Medulla oblongata (tissue), 1 donor: ENCODE results near the gene CACNA2D3.
"Not testable (repeated sequence)": the region's sequence is repeated elsewhere in the genome, so short reads cannot be mapped to it uniquely, and the experiment has no call there.

Experiments used
- DNase-seq: peaks from one replicate; pipeline ENCODE4 v3.0.0-alpha.2; 2015; ENCODE audit errors: extremely low spot score

The CACNA2D3 gene

DNA sequence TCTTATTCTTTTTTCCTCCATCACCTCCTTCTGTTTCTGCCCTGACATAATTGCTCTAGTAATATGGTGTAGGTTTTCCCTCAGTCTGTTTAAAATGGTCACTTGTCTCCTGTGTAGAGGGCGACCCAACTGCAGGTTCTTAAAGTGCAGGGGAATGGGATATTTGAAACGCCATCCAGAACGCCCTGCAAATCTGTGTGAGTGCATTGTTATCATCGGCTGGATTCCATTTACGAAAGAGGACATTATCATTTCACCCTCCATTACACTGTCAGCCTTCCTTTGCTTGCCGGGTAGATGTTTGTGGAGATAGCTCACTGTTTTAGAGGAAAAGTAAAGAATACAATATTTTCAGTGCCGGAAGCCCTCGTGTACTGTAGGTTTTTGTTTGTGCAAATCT, 451.5 kb downstream of the CACNA2D3 start:
- no peak for DNase-seq

DNA sequence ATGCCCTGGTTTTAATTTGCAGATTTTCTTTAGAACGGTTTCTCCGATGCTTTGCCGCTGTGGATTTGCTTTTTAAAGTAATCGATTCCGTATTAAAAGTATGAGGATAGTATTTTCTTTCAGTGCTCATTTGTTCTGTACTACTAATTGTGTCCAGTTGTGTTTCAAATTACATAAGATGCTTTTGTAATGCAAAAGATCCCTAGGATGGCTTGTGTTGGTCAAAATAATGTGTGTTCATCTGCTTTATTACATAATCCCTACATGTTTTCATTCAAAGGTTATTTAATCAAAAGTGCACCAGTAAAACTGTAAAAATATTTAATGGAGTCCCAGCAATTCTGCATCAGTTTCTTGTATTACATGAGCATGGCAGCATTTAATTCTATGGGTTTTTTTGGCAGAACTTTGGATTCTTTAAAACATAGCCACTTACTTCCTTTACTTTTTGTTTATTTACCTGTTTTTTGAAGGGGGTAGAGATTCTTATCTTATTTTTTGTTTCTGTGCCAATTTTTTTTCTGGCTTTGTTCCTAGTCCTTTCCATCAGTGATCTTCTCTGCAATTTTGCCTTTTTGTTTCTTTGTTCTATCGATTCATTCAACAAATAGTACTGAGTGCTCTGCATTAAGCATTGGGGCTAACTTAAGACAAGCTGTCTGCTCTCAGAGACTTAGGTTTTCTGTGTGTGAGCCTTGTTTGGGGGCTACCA, 452.7 kb downstream of the CACNA2D3 start:
- DNase-seq, result no peak

DNA sequence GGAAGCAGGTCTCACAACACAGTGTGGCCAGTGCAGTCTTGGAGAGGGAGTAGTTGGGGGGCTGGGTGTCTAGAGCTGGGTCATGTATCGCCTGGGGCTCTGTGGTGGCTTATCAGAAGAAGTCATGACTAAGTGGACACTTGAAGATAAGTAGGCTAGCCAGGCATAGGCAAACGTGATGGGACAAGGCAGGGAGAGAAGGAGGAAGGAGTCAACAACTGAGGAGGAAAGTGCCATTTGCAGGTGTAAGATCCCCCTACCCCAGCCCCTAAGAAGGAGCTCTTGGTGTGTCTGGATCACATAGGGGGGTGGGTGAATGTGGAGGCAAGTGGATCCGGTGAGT, 453.2 kb downstream of the CACNA2D3 start:
- DNase-seq, result no peak

DNA sequence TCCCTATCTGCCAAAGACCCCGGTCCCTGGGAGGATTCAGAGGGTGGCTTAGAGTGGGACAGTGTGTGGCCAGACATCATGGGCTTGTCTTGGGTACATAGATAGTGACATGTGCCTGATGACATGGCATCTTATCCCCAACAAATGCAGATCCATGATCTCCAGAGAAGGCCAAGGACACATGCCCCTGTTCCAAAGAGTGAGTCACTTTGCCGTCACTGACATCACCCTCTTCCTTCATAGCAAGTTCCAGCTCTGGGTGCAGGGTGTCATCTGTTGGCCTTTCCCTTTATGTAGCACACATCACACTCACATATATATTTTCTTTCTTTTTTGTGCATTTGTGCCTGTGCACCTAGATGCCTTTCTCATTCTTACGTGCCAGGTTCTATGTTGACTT, 455.0 kb downstream of the CACNA2D3 start:
- DNase-seq, result no peak

DNA sequence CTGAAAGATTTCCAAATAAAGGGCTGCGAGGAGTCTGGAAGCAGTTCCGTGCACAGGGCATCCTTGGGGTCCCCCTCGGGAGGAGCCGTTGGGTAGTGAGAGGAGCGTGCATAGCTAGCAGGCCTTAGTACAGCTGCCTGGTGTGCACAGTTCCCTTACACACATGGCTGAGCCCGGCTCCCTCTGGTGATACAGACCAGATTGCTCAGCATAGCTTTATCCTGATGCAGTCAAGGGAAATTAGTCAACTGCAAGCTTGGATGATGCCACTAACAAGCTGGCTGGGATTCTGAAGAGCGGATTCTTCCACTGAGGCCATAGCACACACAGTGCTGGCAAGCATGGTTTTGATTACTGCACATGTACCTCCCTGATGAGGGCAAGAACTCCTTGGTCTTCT, 456.1 kb downstream of the CACNA2D3 start:
- no peak for DNase-seq

DNA sequence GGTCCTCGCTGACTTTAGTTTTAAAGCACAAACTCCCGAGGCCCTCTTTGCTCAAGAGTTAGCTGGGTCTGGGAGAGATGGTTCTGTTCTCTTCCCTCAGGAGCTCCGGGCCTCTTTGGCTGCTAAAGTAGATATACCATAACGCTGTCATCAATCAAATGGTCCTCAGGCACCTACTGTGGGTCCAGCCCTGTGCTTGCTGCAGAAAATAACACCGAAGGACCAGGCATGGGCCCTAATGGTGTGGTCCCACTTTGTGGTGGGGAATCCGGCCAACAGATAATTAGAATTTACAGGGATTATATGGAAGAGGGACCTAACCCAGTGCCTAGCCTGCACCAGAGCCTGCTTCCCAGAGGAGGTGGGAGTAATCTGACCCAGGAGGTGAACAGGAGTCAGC, 458.1 kb downstream of the CACNA2D3 start:
- DNase-seq, result no peak

DNA sequence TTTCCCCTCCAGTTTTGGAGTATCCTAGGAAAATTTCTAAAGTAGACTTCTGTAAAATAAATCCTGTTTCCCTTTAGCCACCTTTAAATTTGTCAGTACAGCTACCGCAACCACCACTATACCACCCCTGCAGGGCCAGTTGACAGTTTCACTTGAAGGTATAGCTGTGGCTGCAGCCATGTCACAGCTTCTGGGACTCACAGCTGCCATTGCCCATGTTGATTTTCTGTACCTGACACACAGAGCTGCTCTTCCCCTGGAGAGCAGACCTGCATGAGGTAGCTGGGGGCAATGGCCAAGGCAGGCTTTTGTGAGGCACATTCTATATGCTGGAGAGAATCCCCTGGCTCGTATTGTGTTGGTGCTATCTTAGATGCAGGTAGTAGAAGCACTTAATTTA, 460.1 kb downstream of the CACNA2D3 start:
- DNase-seq, result no peak

DNA sequence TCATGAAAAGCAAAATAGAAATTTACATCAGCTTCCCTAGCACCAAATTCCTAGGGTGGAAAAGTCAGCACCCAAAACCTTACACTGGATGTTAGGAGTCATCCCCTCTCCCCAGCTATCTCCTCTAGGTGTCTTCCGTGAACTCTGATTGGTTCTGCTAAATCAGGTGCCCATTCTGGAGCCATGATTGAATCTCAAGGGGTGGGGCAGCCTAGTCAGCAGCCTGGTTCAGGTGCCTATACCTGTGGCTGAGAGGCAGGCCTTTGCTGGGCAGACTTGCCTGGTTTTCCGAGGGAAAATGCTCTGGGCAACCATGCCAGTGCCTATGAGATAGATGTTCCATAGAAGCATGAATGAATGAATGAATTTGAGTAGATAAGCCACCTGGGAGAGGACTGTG, 468.8 kb downstream of the CACNA2D3 start:
- no peak for DNase-seq

DNA sequence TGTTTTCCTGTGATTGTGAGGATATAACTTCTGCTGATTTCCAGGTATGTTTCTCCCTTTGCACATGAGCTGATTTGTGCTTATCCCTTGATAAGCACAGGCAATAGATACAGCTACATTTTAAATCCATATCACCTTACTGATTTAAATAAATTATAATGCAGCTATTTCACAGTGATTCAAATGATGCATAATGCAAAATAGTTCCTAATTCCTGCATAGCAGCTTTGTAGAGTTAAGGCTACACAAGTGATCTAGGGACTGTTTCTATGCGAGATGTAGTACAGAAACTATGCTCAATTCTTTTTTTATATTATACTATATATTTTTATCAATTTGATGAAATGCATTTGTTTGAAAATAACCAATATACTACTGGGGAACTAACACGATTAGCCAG, 471.3 kb downstream of the CACNA2D3 start:
- DNase-seq, result no peak

DNA sequence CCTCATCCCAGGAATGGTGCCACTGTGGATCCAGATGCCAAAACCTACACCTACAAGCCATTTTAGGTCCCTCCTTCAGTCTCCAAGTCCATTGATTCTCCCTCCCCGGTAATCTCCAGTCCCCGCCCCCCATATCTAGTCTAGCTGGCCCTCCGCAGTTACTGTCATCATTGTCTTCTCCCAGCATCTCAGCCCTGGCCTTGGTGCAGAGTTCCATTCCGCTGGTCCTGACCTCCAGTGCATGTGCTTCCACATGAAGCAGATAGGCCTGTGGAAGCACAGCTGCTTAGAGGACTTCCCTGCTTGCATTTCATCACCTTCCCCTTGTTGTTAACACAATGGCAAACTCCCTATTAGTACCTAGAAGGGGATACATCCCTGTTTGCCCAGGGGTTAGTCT, 473.7 kb downstream of the CACNA2D3 start:
- DNase-seq, result no peak

DNA sequence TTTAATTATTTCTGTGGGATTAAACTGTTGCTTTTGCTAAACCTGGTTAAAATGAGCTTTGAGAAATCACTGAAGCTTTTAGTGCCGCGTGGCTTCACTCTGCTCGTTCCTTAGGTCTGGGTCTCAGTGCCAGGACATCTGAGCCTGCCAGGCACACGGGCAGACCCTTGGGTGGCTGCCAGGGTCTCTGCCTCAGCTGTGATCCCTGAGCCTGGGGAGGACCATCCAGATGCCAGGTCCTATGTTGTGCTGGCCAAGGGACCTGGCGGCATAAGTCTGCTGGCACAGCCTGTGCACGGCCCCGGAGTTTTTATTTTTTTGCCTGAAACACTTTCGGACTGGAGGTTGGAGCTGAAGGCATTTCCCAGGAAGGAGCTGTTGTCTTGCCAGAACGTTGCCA, 477.4 kb downstream of the CACNA2D3 start:
- DNase-seq, result peak; percentile 66

DNA sequence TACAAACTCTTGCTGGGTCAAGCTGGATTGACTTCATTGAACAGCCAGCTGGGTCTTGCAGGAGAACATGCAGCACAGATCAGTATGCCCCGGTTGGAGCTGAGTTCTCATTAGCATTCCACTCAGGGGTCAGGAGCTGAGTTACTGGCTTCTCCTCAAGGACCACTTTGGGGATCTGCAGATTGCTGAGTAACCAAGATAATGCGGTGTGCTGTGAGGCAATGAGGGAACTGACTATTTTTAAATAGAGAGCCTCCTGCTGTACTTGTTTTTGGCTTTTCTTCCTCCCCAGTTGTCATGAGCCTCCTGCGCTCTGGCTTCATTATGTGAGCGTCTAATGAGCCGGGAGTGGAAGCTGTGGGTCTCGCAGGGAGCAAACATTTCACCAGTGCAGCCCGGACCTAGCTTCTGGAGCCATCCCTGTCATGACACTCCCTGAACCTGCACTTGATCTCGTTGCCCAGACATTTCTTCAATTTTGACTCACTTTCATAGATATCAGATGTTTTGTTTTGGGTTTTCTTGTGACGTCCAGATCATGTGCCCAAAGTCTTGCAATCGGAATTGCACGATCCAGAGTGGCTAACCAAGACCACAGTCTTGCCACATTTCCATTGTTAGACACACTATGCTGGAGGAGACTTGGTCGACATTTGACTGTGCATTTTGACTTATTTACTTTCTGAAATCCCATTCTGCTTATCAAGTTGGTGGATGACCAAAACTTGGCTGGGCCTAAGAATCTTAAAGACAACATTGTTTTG, 478.3 kb downstream of the CACNA2D3 start:
- peak; percentile 45 for DNase-seq

DNA sequence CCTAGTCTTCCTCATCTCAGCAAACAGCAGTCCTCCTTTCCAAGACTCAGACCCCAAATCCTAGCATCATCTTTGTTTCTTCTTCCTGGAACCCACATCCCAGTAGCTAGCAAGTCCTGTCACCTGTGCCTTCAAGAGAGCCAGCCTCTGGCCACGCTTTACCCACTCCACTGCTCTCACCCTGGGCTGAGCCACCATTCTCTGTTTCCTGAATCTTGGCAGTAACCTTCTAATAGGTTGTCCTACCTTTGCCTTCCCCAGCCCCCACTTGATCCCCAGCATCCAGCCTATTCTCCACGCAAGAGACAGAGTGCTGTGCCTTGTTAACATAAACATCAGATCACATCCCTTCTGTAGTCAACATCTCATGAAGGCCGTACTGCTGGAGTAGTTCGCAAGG, 482.1 kb downstream of the CACNA2D3 start:
- DNase-seq, result no peak

DNA sequence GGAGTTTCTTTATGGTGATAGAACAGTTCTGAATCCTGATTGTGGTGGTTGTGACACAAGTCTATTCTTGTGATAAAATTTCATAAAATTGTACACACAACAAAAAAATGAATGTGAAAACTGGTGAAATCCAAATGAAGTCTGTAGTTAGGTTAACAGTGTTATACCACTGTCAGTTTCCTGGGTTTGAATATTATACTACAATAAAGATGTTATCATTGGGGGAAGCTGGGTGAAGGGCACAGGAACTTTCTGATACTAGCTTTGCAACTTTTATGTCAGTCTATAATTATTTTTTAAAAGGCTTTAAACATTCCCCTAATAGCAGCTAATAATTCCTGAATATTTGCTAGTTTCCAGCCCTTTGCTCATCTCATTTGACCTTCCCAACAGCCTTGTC, 485.7 kb downstream of the CACNA2D3 start:
- no peak for DNase-seq

DNA sequence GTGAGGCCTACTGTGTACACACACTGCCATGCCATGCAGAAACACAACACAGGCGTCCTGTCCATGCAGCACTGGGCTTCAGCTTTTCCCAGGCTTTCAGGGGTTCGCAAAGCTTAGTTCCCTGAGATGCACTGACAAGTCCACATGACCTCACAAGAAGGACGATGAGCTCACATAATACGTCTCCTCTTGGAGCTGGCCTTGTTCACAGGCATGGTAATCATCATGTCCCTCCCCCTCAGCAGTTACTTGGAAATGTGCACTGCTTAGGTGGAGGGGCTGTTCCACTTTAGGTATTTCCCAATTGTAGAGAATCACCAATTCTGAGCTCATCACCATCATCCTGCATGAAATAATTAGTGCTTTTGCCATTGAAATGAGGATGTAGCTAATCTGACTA, 496.7 kb downstream of the CACNA2D3 start:
- no peak for DNase-seq

DNA sequence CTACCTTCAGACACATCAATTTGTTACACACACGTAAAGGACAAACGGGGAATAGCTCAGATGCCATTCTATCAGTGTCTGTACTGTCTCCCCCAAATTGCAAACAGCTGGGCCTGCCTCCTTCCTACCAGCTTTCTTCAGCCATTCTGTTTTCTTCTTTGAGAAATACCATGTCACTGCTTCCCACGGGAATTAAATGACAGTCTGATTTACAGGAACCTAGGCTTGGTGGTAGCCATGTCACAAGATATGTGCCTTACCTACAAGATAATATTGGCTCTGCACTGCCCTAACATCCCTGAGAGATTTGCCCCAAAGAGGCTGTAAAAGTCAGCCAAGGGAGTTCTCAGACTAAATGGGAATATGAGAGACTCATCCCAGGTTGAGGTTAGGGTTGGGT, 497.2 kb downstream of the CACNA2D3 start:
- no peak for DNase-seq

DNA sequence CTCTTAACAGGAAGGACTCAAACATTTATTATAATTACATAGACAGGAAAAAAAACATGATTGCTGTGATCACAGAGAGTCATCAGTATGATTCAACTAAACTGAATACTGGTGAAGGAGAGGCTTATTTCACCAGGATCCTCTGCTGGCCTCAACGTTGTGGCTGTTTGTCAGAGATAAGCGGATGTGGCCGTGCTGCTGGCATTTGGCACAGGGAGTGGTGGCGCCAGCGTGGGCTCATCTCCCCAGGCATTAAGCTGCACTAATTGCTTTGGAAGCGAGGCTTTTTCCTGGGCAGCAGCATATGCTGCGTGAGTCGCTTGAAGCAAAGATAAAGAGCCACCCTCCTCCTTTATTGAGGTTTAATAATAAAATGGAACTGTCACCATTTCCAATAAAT, 498.8 kb downstream of the CACNA2D3 start:
- no peak for DNase-seq

DNA sequence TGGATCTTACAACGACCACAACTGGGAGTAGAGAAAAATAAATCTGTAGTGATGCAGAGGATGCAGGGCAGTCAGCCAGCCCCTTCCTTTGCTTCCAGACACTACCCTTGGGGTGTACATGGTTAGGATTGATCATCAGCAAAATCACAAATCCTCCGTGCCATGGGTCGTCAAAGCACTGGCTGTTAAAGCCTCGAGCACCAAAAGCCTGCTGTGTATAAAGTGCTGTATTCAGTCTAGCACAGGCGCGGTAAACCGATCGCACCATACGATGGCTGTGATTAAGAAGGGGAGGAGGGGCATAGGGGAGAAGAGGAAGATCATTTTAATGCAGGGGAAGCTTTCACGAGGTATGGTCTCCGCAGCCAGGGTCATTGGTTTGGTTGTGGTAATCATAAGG, 500.3 kb downstream of the CACNA2D3 start:
- DNase-seq, result no peak

DNA sequence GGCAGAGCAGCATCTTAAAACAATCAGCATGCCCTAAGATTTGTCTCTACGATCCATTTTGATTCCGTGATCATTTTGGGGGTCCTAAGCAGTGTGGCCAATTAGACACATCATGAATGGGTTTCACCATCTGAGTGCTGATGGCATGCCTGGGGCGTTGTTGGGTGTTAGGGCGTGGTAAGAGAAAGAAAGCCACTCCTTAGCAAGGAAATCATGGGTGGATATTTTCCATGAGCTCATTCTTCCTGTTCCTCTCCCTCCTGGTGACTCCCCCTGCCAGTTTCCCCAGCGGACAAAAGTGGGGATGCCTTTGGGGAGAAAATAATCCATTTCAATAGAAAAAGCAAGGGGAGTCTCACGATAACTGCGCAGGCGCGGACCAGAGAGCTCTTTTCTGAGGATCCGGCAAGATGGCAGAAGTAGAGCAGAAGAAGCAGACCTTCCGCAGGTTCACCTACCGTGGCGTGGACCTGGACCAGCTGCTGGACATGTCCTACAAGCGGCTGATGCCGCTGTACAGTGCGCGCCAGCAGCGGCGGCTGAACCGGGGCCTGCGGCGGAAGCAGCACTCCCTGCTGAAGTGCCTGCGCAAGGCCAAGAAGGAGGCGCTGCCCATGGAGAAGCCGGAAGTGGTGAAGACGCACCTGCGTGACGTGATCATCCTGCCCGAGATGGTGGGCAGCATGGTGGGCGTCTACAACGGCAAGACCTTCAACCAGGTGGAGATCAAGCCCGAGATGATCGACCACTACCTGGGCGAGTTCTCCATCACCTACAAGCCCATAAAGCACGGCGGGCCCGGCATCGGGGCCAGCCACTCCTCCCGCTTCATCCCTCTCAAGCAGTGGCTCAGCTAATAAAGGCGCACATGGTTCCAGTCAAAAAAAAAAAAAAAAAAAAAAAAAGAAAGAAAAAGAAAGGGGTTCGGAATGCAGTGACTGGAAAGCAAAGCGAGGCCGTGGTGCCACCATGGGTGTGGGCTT, 503.7 kb downstream of the CACNA2D3 start:
- no peak for DNase-seq

DNA sequence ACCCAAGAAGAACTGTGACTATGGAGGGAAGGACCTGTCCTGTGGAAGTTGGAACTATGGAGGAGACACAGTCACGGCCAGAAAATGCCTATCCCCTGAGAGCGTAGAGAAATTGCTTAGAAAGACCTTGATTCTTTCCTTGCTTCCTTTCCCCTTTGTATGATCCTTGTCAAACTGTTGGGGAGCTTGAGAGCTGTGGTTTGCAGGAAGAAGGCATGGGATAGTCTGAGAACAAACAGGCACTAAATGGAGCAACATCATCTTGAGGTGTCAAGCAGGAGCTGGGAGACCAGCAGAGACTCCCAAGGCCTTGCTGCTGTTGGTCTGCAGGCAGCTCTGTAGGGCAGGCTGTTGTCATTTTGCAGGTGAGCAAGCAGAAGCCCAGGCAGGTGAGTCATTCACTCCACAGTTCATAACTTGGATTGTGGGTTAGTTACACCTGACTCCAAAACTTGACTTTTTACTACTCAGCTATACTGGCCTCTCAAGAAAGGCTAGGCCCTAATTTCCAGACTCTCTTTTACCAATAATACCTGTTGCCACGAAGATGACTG, 506.6 kb downstream of the CACNA2D3 start:
- DNase-seq, result no peak

DNA sequence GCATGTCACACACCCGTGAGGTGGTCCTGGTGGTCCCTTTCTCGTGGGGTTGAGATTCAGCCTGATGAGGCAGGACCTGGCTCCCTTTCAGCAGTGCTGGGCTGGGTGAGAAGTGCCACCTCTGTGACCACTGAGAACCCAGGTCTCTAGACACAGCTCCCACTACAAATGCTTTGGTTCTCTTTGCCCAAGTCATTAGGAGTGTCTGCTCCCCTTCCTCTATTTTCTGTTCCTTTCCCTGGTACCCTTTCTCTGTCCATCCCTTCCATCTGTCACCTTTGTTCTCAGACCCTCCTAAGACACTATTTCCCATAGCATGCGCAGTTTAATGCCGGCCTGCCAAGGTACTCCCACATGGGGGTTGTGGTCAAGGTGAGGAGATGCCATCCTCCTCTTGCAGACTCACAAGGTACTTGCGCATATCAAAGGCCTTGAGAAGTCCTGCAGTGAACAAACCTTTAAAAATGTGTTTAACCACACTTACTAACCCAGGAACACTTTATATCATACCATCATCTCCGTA, 507.8 kb downstream of the CACNA2D3 start:
- no peak for DNase-seq

DNA sequence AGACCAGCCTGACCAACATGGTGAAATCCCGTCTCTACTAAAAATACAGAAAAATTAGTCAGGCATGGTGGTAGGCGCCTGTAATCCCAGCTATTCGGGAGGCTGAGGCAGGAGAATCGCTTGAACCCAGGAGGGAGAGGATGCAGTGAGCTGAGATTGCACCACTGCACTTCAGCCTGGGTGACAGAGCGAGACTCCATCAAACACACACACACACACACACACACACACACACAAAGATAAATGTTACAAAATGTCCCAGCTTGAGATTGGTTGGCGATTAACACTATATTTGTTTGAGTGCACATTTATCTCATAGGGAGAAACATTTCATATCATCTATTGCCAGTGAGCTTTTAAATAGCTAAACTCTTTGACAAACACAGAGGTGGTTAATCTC, 508.6 kb downstream of the CACNA2D3 start:
- DNase-seq, result not testable (repeated sequence)
